CD14-positive monocyte (primary cell): ENCODE measurements around the gene ANO2. TPM values are rescaled to one million over a fixed set of nuclear protein-coding genes. Genes with fewer than 3 reads are reported as not detected.

Source experiments
- DNase-seq, 3 donors: peaks; one replicate each; pipeline ENCODE4 v3.0.0-alpha.2; 2011 to 2022
- H2AFZ ChIP-seq: 2 replicates; pipeline ENCODE4 v1.6.0; 2012; ENCODE audit warnings: mild to moderate bottlenecking, low read depth, low read length, inconsistent platforms; ENCODE audit not compliant: insufficient read depth, poor library complexity, severe bottlenecking
- H3K27ac ChIP-seq, 2 donors: 1 replicate in 1 of 2; 2 replicates in 1 of 2; pipeline ENCODE4 v1.5.1; 2012 to 2013; ENCODE audit warnings: low read length in 2 of 2, control low read depth in 1 of 2, inconsistent platforms in 1 of 2, low read depth in 1 of 2, mild to moderate bottlenecking in 1 of 2
- H3K27me3 ChIP-seq, 2 donors: one replicate each; pipeline versions ENCODE4 v1.6.0 to v1.6.1; 2011 to 2013; ENCODE audit warnings: low read length in 2 of 2; ENCODE audit not compliant: control insufficient read depth in 2 of 2, insufficient read depth in 2 of 2
- H3K36me3 ChIP-seq, 2 donors: replicated peaks in 1 of 2; 1 replicate in 1 of 2; 2 replicates in 1 of 2; pipeline versions ENCODE4 v1.5.1 to v1.6.1; 2012 to 2013; ENCODE audit warnings: low read length in 2 of 2, control low read depth in 1 of 2, inconsistent platforms in 1 of 2, mild to moderate bottlenecking in 1 of 2; ENCODE audit not compliant: insufficient read depth in 2 of 2, control insufficient read depth in 1 of 2
- H3K4me1 ChIP-seq, 2 donors: 1 replicate in 1 of 2; 2 replicates in 1 of 2; pipeline versions ENCODE4 v1.5.1 to v1.6.1; 2012 to 2013; ENCODE audit warnings: low read length in 2 of 2, control low read depth in 1 of 2, inconsistent platforms in 1 of 2, mild to moderate bottlenecking in 1 of 2, moderate library complexity in 1 of 2; ENCODE audit not compliant: insufficient read depth in 2 of 2, control insufficient read depth in 1 of 2
- H3K4me2 ChIP-seq: replicated peaks from 2 replicates; pipeline ENCODE3; 2012; ENCODE audit warnings: low read length, moderate library complexity, mild to moderate bottlenecking; ENCODE audit not compliant: poor library complexity, severe bottlenecking; ENCODE audit errors: extremely low read depth
- H3K4me3 ChIP-seq, 3 experiments: fragments of 200-600 bp in 1 of 3; sonication (generic) in 1 of 3; replicated peaks in 1 of 3; 1 replicate in 2 of 3; 2 replicates in 1 of 3; pipeline ENCODE4 v1.5.1; 2011 to 2013; ENCODE audit warnings: low read length in 3 of 3, mild to moderate bottlenecking in 3 of 3, control low read depth in 2 of 3, low read depth in 2 of 3, inconsistent platforms in 1 of 3, moderate library complexity in 1 of 3
- H3K79me2 ChIP-seq: 2 replicates; pipeline ENCODE4 v1.6.0; 2012; ENCODE audit warnings: mild to moderate bottlenecking, control low read depth, inconsistent platforms, low read length, moderate library complexity; ENCODE audit not compliant: insufficient read depth
- H3K9ac ChIP-seq: 2 replicates; pipeline ENCODE4 v1.6.0; 2017; ENCODE audit warnings: low read length, mild to moderate bottlenecking; ENCODE audit not compliant: insufficient read depth, poor library complexity, severe bottlenecking
- H3K9me3 ChIP-seq, 2 donors: replicated peaks in 1 of 2; 1 replicate in 1 of 2; 2 replicates in 1 of 2; pipeline versions ENCODE4 v1.5.1 to v1.6.1; 2012 to 2013; ENCODE audit warnings: low read length in 2 of 2, control low read depth in 1 of 2; ENCODE audit not compliant: control insufficient read depth in 1 of 2, insufficient read depth in 1 of 2
- H4K20me1 ChIP-seq: 2 replicates; pipeline ENCODE4 v1.6.0; 2012; ENCODE audit warnings: mild to moderate bottlenecking, low read length, control low read depth, moderate library complexity; ENCODE audit not compliant: insufficient read depth
- H3K27ac Mint-ChIP-seq, 7 donors: one replicate each; pipeline ENCODE4 v1.8.0; 2020; ENCODE audit warnings: mild to moderate bottlenecking in 7 of 7, mixed read lengths in 7 of 7, moderate library complexity in 6 of 7, inconsistent platforms in 2 of 7
- H3K27me3 Mint-ChIP-seq, 3 donors: one replicate each; pipeline ENCODE4 v1.8.0; 2021 to 2022; ENCODE audit warnings: low read depth in 3 of 3, mild to moderate bottlenecking in 3 of 3, mixed read lengths in 3 of 3, moderate library complexity in 3 of 3, inconsistent platforms in 1 of 3
- H3K36me3 Mint-ChIP-seq, 2 donors: one replicate each; pipeline ENCODE4 v1.8.0; 2020; ENCODE audit warnings: mixed read lengths in 2 of 2, inconsistent platforms in 1 of 2, mild to moderate bottlenecking in 1 of 2
- H3K4me1 Mint-ChIP-seq: one replicate; pipeline ENCODE4 v1.8.0; 2020; ENCODE audit warnings: mild to moderate bottlenecking, mixed read lengths
- H3K4me3 Mint-ChIP-seq, 2 donors: one replicate each; pipeline ENCODE4 v1.8.0; 2020; ENCODE audit warnings: mild to moderate bottlenecking in 2 of 2, mixed read lengths in 2 of 2, moderate library complexity in 1 of 2
- H3K9me3 Mint-ChIP-seq, 7 donors: one replicate each; pipeline ENCODE4 v1.8.0; 2020 to 2022; ENCODE audit warnings: mixed read lengths in 7 of 7, mild to moderate bottlenecking in 6 of 7, moderate library complexity in 6 of 7, inconsistent platforms in 2 of 7
- WGBS: methylation state at CpG from one replicate; pipeline ENCODE4 v1.1.5; 2013; ENCODE audit warnings: missing lambda C conversion rate; ENCODE audit not compliant: insufficient coverage; 5-methylcytosine and 5-hydroxymethylcytosine counted together
- intact Hi-C, 2 donors: fragments of 100-400 bp; cut with micrococcal nuclease; formaldehyde crosslinking; loops; one replicate each; pipeline versions ENCODE4 v1.15.0 to v1.15.1; 2023
- polyA plus RNA-seq, 3 donors: library from polyadenylated mRNA; depleted of rRNA in 1 of 3; unstranded in 2 of 3; stranded (reverse) in 1 of 3; fragments of 300-500 nt in 2 of 3; fragments of >200 nt in 1 of 3; fragmentation: Illumina TruSeq in 2 of 3; gene quantifications; 1 replicate in 2 of 3; 2 replicates in 1 of 3; pipeline ENCODE4 v1.2.3, GENCODE V29; 2012 to 2021
- TF ChIP-seq, protein P1 (sequence below): fragments of 200-600 bp; IDR thresholded peaks from one replicate; pipeline ENCODE4 v1.8.0; 2022; ENCODE audit warnings: antibody characterized with exemption, mild to moderate bottlenecking

ANO2 gene
- polyA plus RNA-seq, 3 donors: not detected

GRCh38 chr12:5614256-5614655, 330.8 kb downstream of the ANO2 start:
- intact Hi-C loops: no loop called here
- H3K27me3 Mint-ChIP-seq: peaks cover 0 to 6% (median 4%) of the 10 kb centered on the region in 3 donors
- TF ChIP-seq, protein P1, sequence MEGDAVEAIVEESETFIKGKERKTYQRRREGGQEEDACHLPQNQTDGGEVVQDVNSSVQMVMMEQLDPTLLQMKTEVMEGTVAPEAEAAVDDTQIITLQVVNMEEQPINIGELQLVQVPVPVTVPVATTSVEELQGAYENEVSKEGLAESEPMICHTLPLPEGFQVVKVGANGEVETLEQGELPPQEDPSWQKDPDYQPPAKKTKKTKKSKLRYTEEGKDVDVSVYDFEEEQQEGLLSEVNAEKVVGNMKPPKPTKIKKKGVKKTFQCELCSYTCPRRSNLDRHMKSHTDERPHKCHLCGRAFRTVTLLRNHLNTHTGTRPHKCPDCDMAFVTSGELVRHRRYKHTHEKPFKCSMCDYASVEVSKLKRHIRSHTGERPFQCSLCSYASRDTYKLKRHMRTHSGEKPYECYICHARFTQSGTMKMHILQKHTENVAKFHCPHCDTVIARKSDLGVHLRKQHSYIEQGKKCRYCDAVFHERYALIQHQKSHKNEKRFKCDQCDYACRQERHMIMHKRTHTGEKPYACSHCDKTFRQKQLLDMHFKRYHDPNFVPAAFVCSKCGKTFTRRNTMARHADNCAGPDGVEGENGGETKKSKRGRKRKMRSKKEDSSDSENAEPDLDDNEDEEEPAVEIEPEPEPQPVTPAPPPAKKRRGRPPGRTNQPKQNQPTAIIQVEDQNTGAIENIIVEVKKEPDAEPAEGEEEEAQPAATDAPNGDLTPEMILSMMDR: no peak

GRCh38 chr12:5612556-5613410, 332.3 kb downstream of the ANO2 start:
- Mint-ChIP-seq H3K27ac (peak overlapping the region in 1 of 7 donors; percentile 9), H3K27me3 (peaks cover 0 to 6% (median 5%) of the 10 kb centered on the region in 3 donors), H3K4me3 (no peak overlapping the region), H3K36me3 (no peaks in the 10 kb centered on the region), H3K9me3 (peaks cover 0 to 2% (median 0%) of the 10 kb centered on the region in 7 donors), H3K4me1 (no peaks in the 10 kb centered on the region)
- WGBS: 63% methylated on average over 8 of the region's 14 CpGs
- Histone ChIP-seq H4K20me1 (no peaks in the 10 kb centered on the region), H2AFZ (no peak overlapping the region), H3K4me1 (no peaks in the 10 kb centered on the region), H3K36me3 (no peaks in the 10 kb centered on the region), H3K27me3 (no peaks in the 10 kb centered on the region), H3K9me3 (peaks cover 7 to 9% of the 10 kb centered on the region in 2 donors), H3K27ac (no peak overlapping the region), H3K9ac (no peak overlapping the region), H3K4me3 (no peak overlapping the region), H3K79me2 (no peaks in the 10 kb centered on the region), H3K4me2 (no peak overlapping the region)
- no peak for DNase-seq
- intact Hi-C loops: no loop called here
- TF ChIP-seq, protein P1: no peak

More at GRCh38 chr12:5614256-5614655, 330.8 kb downstream of the ANO2 start:
- Histone ChIP-seq H3K4me2 (no peak overlapping the region), H3K4me1 (no peaks in the 10 kb centered on the region), H3K27ac (no peak overlapping the region), H4K20me1 (no peaks in the 10 kb centered on the region), H3K4me3 (no peak overlapping the region), H3K79me2 (no peaks in the 10 kb centered on the region), H3K9me3 (peaks cover 9 to 12% of the 10 kb centered on the region in 2 donors), H3K36me3 (no peaks in the 10 kb centered on the region), H3K27me3 (no peaks in the 10 kb centered on the region), H3K9ac (no peak overlapping the region), H2AFZ (no peak overlapping the region)
- H3K36me3 Mint-ChIP-seq: no peaks in the 10 kb centered on the region
- WGBS: 80% methylated on average over 1 of the region's 1 CpG
- H3K4me1 Mint-ChIP-seq: no peaks in the 10 kb centered on the region
- no peak overlapping the region for H3K27ac Mint-ChIP-seq
- no peak overlapping the region for H3K4me3 Mint-ChIP-seq
- DNase-seq: no peak
- peaks cover 0 to 3% (median 0%) of the 10 kb centered on the region in 7 donors for H3K9me3 Mint-ChIP-seq
